GM21528 (cell line): Measurements from ENCODE around the gene C1orf159.
"Not testable (repeated sequence)": the region's sequence is repeated elsewhere in the genome, so short reads cannot be mapped to it uniquely, and the experiment has no call there.

Experiments used
- ATAC-seq: cut with Tn5 transposase; IDR thresholded peaks from one replicate; pipeline ENCODE4 v1.9.1; 2021; ENCODE audit warnings: mild to moderate bottlenecking, moderate library complexity; ENCODE audit not compliant: unreplicated experiment, low FRiP score

C1orf159 gene

DNA sequence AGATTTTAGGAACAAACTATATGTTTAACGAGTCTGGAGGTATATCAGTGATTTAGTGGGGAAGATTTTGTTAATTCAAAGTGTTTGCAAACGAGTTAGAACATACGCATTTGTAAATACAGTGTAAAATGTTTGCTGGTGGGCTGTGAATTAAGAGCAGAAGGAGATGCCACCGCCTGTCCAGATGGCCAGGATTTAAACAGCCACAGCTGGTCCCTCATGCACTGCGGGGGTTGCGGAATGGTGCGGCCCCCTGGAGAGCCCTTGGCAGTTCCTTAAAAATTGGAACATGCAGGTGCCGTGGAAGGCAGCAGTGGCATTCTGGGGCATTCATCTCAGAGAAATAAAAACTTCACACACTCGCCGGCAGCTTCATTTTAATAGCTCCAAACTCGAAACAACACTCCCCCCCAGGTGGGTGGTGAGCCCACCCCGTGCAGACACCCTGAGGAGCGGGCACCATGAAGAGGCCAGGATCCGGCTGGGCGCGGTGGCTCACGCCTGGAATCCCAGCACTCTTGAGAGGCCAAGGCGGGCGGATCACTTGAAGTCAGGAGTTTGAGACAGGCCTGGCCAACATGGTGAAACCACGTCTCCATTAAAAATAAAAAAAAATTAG, 3.5 kb upstream of the C1orf159 start:
- no peak for ATAC-seq

DNA sequence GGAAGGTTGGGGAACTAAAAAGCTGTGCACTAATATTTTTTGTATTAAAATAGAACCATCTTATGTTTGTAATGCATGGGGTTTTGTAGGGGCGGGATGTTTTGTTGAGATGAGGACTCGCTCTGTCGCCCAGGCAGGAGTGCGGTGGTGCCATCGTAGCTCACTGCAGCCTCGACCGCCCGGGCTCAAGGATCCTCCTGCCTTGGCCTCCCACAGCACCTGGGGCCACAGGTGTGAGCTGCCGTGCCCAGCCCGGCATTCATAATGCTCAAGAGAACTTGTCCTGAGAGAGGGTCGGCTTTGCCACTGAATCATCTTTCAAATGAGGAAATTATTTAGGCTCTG, 3.0 kb upstream of the C1orf159 start:
- no peak for ATAC-seq

DNA sequence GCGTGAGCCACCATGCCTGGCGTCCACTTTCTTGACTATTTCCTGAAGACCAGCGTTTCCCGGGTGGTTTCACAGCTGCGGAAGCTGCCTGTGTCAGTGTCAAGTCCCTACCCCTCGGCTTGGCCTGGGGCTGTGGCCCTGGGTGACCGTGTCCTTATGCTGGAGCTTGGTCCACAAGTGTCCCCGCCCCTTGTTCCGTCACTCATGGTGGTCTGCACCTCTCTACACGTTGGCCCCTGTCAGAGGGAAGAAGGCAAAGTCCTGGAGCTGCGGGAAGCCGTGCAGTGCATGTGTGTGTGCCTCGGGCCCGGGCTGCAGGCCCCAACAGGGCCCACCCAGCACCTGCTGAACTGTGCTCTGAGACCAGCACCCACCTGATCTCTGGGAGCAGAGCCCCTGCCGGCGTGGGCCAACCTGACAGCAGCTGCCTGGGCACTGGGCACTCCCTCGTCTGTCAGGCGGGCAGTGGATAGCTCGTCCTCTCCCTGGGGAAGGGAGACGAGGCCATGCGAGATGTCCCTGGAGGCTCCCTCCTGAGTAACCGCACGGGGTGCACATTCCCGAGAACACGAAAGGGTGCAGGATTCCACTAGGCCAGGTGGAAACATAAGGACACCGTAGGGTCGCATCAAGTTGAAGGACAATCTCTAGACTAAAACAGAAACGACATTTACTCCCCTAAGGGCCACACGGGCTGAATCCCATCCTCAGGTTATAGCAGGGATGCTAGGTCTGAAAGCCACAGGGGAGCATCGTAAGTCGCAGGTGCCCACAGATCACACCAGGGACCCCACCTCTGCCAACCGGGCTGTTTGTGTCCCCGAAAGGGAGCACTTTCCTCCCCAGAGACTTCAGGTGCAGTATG, 2.4 kb upstream of the C1orf159 start:
- ATAC-seq = no peak

DNA sequence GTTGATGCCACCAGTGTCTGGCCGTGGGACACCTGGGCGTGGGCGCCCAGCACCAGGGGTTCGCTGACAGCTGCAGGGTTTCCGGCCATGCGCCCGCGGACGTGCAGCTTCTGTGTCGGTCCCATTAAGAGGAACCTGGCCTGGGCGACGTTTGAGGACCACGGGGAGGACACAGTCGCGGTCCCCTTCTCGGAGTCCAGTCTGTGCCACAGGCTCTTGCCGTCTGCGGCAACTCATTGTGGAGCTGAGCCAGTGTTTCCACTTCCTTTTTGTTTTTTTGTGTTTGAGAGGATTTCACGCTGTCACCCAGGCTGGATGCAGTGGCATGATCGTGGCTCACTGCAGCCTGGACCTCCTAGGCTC, 1.6 kb upstream of the C1orf159 start:
- no peak for ATAC-seq

DNA sequence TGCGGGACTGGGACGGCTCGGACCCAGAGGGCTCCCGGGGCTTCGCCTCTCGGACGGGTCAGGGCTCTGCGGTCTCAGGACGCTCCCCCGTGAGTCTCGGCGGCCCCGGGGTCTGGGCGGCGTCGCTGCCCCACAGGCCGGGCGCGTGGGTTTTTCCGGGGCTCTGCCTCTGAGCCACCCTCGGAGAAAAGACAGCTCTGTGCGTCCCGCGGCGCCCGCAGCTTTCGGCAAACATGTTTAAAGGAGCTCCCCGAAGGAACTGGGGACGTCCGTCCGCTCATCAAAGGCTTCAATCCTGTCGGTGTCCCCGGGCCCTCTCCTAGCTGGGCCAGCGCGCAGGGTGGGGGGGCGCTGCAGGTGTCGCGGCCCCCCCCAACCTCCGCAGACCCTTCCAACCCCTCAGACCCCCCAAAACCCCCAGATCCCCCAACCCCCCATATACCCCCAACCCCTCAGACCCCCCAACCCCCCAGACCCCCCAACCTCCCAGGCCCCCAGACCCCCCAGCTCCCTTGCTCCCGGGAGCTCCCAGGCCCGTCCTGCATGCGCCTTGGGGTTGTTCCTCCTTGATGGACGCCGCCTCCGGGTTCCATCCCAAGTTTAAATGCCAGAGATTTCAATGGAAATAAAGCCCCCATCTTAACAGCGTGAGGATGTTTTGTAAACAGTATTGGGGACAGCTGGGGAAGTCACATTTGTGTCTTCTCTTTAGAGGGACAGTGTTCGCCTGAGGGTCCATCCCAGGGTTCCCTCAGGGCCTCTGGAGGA, 996 bp upstream of the C1orf159 start:
- ATAC-seq = no peak

DNA sequence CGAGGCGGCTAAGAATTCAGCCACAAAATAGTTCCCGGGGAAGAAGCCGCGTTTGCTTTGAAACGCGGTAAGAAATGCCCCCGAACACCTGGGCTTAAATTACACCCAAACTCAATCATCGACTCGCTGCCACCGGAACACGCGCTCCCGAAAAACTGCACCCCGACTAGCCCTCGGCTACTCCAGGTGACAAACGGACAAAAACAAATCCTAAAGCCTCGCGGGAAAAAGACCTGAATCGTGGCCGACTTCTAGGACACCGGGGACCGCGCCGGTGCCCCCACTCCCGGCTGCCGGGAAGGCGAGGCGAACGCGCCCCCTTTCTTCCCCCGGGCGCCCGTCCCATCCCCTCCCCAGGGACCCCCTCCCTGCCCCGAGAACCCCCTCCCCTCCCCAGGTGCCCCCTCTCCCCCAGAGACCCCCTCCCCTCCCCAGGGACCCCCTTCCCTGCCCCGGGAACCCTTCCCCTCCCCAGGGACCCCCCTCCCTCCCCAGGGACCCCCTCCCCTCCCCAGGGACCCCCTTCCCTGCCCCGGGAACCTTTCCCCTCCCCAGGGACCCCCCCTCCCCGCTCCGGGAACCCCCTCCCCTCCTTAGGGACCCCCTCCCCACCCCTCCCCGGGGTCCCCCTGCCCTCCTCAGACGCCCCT, 628 bp downstream of the C1orf159 start:
- no peak for ATAC-seq

DNA sequence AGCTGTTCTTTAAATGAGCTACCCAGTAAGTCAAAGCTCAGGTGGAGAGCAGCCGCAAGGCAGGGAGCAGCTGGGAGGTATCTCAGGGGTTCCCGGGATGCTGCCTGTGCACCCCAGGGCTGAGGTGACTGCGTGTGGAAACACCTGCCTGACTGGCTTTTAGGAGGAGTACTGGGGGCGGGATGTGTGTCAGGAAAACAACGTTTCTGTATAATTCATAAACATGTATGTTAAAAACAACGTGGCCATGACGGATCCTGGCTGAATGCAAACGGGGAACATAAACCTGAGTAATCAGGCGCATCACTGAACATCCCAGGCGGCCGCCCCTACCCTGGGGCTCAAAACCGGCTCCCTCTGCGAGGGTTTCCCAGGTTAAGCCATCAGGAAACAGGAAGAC, 1.5 kb downstream of the C1orf159 start:
- no peak for ATAC-seq

DNA sequence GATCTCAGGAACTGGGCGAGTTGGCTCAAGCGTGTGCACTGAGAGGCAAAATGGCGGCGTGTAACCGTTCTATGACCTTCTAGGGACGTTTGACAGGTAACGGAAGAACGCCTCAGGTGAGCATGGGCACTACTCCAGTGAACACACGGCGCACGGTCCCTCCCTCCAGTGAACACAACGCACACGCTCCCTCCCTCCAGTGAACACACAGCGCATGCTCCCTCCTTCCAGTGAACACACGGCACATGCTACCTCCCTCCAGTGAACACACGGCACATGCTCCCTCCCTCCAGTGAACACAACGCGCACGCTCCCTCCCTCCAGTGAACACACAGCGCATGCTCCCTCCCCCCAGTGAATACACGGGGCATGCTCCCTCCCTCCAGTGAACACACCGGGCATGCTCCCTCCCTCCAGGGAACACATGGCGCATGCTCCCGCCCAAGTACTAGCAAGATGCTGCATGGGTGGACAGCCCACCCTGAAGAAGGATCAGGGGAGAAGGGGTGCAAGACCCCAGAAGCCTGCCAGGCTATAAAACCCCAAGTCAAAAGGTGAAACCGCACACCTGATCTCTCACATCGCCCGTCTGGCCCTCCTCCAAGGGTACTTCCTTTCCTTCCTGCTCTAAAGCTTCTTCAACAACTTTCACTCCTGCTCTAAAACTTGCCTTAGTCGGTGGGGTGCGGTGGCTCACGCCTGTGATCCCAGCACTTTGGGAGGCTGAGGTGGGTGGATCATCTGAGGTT, 3.5 kb downstream of the C1orf159 start:
- no peak for ATAC-seq

DNA sequence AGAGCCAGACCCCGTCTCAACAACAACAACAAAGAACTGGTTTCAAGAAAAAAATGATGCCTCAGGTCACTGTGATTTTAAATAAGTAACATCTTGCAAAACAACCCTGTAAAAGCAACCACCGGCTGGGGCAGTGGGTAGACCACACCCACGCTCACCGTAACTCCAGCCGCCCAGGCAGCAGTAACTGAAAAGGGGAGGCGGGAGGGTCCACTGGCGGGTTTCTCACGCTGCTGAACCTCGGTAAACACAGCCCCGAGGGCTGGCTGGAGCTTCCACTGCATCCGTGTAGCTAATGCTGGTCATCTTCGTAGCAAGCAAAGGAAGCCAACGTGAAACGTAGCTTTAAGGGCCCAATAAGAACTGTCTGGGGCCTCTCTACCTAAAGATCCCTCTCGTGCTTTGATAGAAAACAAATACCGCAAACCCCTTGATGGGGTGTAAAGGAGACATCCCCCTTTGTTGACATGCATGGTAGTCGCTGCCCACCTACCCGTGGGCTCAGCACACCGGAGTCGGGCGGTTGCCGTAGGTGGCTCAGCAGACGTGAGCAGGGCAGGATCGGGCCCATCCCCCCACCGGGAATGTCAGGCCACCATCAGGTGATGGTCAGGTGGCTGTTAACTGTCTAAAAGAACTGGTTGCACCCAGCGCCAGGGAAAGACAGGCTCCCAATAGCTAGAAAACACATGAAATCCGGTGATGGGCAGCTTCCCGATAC, 4.2 kb downstream of the C1orf159 start:
- ATAC-seq = no peak

DNA sequence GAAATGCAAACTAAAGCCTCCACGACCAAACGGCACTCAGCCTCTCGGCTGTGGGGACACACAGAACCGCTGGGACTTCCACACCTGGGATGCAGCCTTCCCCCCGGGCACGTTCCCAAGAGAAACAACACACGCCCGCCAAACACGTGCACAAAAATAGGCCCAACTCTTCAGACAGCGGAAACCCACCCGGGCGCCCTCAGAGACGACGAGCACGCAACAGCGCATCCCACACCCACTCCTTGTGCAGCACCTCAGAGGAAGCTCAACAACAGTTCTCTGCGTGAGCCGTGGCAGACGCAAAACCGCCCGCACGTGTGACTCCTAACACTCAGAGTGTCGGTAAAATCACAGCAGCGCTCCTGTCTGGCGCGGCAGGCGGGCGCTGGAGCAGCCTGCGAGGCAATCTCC, 5.3 kb downstream of the C1orf159 start:
- no peak for ATAC-seq

DNA sequence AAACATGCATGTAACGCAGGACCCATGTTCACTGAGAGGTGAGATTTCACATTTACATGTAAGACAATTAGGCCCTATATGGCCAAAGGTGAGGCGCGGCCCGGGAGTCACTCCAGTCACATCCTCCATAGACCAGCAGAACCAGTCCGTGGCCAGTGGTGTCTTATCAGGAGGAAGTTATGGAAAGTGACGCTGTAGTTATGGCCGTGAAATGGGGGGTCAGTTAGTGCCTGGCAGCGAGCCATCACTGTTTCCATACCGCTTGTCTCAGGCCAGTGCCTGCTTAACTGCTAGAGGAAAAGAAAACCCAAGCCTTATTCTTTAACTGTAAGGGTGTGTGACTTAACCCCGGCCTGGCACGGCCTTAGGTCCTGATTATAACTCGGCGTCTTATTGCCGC, 6.1 kb downstream of the C1orf159 start:
- ATAC-seq = no peak

DNA sequence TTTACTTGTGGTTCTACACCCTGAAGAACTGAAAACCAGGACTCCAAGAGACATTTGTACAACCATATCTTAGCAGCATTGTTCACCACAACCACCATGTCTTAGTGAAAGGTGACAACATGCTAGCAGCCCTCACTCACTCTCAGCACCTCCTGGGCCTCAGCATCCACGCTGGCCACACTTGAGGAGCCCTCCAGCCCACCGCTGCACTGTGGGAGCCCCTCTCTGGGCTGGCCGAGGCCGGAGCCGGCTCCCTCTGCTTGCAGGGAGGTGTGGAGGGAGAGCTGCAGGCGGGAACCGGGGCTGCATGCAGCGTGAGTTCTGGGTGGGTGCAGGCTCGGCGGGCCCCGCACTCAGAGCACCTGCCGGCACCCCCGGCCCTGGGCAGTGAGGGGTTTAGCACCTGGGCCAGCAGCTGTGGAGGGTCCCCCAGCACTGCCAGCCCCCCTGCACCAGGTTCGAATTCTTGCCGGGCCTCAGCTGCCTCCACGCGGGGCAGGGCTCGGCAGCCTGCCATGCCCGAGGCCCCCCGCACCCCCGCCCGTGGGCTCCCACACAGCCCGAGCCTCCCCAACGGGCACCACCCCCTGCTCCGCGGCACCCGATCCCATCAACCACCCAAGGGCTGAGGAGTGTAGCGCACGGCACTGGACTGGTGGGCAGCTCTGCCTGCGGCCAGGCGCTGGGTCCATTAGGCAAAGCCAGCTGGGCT, 9.2 kb downstream of the C1orf159 start:
- ATAC-seq = no peak

DNA sequence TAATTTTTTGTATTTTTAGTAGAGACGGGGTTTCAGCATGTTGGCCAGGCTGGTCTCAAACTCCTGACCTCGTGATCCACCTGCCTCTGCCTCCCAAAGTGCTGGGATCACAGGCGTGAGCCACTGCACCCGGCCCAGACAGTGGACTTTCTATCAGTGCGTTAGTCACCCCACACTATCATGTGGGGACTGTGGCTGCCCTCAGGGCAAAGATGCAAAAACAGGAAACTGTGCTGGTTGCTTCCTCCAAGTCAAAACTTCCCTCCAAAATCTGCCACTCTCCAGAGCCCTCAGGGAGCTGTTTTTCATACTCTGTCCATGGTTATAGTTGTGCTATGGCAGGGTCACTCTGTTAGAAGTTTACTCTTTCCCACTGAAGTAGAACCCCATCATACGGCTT, 11.7 kb downstream of the C1orf159 start:
- not testable (repeated sequence) for ATAC-seq

DNA sequence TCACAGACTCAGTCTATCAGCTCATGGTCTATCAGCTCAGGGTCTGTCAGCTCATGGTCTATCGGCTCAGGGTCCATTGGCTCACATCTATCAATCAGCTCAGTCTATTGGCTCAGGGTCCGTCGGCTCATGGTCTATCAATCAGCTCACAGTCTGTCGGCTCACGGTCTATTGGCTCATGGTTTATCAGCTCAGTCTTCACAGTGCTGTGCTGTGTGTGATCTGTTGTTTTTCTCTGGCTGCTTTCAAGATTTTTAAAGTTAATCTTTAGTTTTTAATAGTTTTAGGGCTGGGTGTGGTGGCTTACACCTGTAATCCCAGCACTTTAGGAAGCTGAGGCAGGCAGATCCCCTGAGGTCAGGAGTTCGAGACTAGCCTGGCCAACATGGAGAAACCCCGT, 14.4 kb downstream of the C1orf159 start:
- ATAC-seq = no peak

DNA sequence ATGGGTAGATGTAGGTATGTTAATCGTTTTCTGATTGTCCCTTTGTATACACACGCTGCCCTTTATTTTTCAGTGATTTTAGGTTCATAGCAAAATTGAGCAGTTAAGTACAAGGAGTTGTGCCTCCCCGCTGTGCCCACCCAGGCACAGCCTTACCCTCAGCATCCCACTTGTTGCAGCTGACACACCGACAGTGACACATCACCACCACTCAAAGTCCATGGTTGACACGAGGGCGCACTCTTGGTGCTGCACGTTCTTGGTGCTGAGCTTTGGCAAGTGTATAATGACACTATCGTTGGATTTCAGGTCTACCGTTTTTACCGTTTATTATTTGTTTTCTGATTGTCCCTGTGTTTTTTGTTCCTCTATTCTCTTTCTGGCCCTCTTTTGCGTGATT, 15.6 kb downstream of the C1orf159 start:
- no peak for ATAC-seq

DNA sequence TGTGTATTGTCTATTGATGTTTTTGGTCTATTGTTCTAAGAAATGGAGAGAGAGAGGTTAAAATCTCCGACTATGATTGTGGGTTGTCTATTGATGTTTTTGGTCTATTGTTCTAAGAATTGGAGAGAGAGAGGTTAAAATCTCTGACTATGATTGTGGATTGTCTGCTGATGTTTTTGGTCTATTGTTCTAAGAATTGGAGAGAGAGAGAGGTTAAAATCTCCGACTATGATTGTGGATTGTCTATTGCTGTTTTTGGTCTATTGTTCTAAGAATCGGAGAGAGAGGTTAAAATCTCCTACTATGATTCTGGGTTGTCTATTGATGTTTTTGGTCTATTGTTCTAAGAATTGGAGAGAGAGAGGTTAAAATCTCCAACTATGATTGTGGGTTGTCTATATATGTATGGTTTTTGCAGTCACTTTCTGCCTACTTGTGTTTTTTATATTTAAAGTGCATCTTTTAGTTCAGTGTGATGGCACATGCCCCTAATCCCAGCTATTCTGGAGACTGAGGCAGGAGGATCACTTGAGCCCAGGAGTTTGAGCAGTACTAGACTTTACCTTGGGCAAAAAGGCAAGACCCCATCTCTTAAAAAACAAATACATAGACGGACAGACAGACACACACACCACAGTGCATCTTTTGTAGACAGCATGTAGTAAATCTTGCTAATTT, 16.2 kb downstream of the C1orf159 start:
- ATAC-seq = no peak

DNA sequence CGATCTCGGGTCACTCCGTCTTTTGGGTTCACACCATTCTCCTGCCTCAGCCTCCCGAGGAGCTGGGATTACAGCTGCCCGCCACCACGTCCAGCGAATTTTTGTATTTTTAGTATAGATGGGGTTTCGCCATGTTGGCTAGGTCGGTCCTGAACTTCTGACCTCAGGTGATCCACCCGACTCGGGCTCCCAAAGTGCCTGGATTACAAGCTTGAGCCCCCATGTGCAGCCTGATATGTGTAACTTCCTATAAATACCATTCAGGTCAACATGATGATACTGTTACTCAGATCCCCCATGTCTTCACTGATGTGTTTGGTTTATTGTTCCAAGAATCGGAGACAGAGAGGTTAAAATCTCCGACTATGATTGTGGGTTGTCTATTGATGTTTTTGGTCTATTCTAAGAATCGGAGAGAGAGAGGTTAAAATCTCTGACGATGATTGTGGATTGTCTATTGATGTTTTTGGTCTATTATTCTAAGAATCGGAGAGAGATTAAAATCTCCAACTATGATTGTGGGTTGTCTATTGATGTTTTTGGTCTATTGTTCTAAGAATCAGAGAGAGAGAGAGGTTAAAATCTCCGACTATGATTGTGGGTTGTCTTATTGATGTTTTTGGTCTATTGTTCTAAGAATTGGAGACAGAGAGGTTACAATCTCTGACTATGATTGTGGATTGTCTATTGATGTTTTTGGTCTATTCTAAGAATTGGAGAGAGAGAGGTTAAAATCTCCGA, 17.0 kb downstream of the C1orf159 start:
- no peak for ATAC-seq

DNA sequence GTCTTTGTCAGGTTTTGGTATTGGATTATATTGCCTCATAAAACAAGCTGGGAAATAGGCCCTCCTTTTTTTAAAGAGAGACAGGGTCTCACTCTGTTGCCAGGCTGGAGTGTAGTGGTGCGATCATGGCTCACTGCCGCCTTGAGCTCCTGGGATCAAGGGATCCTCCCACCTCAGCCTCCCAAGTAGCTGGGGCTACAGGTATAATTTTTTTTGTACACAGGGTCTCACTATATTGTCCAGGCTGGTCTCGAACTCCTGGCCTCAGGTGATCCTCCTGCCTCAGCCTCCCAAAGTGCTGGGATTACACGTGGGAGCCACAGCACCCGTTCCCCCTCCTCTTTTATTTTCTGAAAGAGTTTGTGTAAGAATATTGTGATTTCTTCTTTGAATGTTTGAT, 19.8 kb downstream of the C1orf159 start:
- ATAC-seq = not testable (repeated sequence)
